OCI-M2 (cell line): ENCODE measurements around the gene MAPK12.
"Not testable (repeated sequence)": the region's sequence is repeated elsewhere in the genome, so short reads cannot be mapped to it uniquely, and the experiment has no call there.

Experiments used
- DNase-seq: peaks from one replicate; lab custom pipeline; 2025; ENCODE audit not compliant: unreplicated experiment; lab: John Stamatoyannopoulos, UW

Gene MAPK12

DNA sequence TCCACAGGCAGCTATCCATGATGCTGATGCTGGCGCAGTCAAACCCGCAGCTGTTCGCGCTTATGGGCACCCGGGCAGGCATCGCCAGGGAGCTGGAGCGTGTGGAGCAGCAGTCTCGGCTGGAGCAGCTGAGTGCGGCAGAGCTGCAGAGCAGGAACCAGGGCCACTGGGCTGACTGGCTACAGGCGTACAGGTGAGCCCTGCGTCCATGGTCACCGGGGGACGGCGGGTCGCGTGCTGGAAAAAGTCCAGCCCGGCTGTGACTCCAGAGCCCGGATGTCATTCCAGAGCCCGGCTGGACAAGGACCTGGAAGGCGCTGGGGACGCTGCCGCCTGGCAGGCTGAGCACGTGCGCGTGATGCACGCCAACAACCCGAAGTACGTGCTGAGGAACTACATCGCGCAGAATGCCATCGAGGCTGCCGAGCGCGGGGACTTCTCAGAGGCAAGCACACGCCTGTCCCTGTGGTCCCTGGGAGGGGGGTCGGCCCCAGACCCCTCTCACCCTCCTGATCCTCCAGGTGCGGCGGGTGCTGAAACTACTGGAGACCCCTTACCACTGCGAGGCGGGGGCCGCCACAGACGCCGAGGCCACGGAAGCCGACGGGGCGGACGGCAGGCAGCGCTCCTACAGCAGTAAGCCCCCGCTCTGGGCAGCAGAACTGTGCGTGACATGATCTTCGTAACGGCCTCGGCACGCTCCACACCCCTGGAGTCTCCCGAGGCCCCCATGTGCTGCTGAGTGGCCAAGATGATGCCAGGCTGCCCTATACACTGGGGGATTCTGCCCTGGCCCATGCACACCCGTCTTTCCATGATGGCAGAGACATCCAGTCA lies 44.6 kb downstream of the MAPK12 start:
- DNase-seq, result no peak

DNA sequence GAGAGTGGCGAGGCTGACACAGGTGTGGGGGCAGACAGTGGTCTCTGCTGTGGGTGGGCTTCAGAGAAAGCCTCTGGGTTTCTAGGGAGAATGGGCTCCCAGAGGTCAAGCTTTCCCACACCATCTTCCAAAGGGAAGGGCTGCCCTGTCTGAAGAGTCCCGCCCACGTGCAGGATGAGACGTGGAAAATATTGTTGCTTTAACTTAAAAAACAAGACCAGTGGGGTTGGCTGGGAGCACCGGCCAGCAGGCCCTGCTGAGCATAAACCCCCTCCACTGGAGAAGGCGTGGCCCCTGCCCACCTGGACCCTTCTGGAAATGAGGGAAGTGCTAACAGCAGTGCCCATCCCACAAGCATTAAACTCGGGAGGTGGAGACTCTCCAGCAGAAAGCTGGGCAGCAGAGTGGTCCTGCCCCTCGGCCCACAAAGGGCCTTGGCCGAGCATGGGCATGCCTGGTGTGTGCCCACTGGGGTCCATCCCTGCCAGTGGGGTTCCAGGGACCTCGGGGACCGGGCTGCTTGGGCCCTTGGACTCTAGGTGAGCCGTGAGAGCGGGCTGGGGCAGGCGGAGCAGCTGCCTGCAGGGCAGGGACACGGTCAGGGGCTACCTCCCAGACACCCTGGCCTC lies 45.3 kb downstream of the MAPK12 start:
- no peak for DNase-seq

DNA sequence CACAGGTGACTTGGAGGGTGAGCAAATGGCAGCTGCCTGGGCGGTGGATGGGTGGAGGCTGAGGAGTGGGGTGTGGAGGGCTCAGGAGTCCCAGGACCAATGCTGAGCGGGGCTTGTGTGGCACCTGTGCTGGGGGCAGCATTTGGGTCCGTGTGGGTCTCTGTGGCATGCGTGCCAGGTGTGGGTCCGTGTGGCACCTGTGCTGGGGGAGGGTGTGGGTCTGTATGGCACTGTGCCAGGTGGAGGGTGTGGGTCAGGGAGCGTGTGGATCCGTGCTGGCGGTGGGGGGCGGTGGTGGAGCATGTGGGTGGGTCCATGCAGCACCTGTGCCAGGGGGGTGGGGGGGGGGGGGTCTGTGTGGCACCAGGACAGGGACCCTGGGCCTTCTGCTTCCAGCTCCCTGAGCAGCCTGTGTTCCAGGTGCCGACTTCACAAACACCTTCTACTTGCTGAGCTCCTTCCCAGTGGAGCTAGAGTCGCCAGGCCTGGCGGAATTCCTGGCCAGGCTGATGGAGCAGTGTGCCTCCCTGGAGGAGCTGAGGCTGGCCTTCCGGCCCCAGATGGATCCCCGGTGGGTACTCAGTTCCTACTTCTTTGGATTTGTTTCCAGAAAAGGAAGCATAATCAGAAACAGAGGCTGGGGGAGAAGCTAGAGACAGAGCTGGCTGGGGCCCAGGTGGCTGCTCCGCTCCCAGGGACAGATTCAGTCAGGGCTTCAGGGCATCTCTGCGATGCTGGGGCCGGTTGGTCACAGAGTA lies 46.0 kb downstream of the MAPK12 start:
- DNase-seq, result no peak

DNA sequence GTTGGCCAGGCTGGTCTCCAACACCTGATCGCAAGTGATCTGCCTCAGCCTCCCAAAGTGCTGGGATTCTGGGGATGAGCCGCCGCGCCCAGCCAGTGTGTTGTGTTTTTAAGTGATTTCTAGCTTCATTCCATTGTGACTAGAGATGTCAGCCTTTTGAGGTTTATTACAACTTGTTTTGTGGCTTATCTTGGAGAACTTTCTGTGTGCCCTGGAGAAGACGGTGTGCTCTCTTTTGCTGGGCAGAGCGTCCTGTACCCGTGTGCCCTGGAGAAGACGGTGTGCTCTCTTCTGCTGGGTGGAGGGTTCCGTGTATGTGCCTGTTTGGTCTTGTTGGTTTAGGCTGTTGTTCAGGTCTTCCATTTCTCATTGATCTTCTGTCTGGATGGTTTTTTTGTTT lies 48.2 kb downstream of the MAPK12 start:
- no peak for DNase-seq

DNA sequence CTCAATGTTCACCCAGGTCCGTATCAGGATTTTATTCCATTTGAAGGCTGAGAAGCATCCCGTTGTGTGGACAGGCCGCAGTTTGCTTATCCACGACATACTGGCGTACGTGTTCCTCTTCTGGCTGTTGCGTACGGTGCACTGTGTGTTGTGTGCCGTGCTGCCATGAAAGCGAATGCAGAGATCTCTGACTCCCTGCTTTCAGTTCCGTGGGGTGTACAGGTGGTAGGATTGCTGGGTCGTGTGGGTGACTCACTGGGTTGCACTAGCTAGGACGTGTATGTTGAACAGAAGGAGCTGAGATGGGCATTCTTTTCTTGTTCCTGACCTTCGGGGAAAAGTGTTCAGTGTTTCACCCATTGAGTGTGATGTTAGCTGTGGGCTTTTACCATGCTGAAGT lies 50.3 kb downstream of the MAPK12 start:
- no peak for DNase-seq

DNA sequence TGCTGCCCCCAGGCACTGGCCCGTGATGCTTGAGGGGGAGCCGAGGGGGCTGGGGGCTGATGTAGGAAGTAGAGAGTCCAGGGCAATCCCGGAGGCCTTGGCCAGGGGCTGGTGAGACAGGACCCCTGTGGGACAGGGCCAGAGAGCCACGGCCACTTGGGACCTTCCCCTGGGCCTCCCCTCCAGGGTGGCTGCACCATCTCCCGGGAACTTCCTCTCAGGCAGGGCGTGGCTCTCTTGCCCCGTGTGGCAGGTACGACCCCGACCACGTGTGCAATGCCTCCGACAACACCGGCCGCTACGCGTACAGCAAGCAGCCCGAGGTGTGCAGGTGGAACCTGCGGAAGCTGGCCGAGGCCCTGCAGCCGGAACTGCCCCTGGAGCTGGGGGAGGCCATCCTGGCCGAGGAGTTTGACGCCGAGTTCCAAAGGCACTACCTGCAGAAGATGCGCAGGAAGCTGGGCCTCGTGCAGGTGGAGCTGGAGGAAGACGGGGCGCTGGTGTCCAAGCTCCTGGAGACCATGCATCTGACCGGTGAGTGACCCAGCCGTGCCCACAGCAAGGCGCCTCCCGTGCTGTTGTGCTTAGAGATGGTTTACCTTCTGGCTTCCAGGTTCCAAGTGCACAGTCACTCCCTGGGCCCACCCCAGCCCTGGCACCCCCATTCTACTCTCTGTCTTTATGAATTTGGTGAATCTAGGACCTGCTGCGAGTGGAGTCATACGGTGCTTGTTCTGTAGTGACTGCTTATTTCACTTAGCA lies 50.9 kb downstream of the MAPK12 start:
- no peak for DNase-seq

DNA sequence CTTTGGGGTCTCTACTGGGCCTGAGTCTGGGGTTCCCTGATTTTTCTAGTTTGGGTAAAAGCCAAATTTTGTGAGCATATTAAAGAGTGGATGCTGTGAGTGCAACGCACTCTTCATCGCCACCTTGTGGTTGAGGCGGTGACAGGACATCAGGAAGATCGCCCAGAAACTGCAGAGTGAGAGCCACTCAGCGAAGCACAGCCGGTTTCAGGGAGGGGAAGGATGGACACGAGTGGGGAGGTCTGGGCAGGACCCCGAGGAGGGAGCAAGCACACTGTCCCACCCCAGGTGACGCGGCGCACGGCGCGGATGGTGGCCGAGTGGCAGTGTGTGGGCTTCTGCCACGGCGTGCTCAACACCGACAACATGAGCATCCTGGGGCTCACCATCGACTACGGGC lies 51.6 kb downstream of the MAPK12 start:
- DNase-seq, result no peak

DNA sequence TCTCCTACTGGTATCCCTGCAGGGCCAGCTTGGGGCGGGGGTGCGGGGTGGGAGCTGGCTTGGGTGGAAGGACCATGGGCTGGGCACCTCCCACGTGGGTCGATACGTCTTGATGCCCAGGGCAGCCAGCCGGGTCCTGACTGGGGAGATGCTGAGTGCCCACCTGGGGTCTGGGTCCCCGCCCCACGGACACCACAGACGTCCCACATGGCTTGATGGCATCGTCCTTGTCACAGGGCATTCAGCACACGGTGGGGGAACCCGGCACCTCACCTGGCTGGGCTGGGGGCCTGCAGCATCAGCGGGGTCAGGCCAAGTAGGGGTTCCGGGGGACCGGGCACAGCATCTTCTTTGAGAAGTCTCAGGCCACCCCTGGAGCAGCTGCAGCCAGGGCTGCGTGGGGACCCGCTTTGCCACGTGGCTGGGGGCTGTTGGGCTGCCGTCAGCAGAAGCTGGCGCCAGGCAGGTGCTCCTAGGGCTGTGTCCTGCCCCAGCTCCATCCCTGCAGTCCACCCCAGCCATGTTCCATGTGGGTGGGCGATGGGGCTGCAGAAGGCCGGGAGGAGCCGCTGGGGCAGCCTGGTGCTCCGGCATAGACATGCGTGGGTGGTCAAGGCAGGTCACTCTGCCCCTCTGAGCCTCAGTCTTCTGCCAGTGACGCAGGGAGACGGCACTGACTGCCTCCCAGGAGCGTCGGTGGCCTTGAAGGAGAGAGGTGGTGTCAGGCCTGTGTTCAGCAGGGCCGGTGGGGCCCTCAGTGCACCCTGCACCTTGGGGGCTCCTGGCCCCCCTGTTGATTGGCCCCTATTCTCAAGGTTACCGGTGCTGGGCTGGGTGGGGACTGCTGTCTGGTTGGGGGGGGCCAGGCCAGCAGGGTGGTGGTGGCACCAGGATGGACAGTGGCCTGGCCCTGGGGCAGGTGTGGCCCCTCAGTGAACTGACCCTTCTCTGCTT lies 52.3 kb downstream of the MAPK12 start:
- DNase-seq, result no peak

DNA sequence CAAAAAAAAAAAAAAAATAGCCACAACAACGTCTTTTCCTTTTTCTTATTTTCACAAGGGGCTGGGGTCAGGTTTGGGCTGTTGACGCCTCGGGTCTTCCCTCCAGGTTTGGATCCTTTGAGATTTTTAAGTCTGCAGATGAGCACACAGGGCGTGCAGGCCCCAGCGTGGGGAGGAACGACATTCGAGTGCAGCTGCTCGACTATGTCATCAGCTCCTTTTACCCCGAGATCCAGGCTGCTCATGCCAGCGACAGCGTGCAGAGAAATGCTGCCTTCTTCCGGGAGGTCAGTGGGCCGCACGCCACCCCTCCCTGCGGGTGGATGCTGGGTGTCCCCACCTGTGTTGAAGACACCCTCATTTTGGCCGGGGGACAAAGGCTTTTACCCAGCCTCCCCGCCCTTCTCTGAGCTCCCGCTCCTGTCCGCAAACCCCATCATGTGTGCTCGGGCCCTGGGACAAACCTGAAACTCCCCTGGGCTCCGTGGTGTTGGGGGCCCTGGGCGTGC lies 53.0 kb downstream of the MAPK12 start:
- DNase-seq, result no peak

DNA sequence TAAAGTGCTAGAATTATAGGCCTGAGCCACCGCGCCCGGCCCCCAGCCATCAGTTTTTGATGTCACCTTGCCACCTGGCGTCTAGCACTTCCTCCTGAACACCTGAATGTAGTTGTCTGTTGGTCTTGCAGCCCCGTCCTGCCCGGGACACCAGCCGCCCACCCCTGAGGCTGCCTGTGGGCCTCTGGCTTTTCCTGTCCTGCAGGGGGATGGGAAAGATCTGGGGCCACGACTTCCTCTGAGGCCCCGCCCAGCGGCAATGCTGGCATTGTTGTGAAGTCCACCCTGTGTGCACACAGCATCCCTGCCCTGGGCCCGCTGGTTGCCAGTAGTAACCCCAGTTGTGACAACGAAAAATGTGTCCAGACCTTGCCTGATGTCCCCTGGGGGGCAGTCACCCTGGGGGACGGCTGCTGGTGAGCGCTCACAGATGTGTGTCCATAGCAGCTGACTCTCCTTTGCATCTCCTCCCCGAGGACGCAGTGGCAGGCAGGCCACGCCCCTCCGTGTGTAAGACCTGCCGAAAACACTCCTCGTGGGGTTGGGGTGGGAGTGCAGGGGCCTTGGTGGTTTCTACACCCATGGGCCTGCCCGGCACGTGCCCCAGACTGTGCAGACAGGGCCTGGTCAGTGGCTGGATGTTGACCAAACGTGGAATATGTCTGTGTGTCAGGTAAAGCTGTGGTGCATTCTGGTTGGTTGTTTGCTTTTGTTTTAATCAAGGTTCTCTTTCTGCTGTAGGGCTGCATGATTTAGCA lies 53.9 kb downstream of the MAPK12 start:
- DNase-seq, result no peak

DNA sequence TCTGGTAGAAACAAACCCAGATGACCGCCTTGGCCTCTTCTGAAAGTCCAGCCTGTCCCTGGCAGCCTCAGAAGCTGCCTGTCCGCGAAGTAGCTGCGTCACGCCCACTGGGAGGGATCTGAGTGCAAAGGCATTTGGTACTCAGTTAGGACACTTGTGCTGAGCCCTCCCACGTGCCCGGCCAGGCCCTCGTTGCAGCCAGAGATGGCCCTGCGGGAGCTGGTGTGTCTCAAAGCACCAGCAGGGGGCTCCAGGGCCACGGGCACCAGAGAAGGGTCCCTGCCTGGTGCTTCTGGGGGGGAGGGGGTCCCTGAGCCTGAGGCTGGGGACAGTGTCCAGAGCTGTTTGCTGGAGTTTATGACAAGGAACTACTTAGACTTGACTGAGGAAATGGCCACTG lies 54.9 kb downstream of the MAPK12 start:
- no peak for DNase-seq

DNA sequence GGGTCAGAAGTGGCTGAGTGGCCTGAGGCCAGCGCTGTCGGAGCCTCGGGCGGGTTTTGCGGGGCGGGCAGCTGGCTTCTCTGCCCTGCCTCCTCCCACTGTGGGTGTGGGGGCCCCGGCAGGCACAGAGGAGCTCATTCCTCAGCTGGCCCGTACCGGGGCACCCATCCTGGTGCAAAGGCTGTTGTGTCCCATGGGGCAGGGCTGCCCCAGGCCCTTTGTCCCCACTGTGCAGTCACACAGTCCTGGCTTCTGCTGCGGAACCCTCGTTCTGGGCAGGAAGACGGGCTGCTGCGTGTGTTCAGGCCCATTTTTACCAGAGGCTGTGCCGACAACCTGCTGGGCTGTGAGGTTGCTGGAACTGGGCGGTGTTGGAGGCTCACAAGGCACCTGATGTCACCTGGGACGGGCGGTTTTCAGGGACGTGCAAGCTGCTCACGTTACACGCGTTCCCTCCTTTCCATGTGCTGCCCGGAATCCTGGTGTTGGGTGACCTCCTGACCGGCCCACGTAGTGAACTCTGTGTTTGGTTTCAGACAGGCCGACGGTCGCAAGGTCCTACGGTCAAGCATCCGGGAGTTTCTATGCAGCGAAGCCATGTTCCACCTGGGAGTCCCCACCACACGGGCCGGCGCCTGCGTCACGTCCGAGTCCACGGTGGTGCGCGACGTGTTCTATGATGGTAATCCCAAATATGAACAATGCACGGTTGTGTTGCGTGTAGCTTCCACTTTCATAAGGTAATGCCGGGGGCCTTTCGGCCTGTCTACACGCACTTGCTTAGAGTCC lies 55.5 kb downstream of the MAPK12 start:
- DNase-seq, result no peak

DNA sequence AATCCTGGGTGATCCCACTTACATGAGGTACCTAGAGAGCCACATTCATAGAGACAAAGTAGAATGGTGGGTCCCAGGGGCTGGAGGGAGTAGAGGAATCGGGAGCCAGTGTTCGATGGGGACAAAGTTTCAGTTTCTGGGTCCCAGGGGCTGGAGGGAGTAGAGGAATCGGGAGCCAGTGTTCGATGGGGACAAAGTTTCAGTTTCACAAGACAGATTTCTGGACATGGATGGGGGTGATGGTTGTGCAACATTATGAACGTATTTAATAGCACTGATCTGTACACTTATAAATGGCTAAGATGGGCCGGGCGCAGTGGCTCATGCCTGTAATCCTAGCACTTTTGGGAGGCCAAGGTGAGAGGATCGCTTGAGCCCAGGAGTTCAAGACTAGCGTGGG lies 56.5 kb downstream of the MAPK12 start:
- DNase-seq, result not testable (repeated sequence)

DNA sequence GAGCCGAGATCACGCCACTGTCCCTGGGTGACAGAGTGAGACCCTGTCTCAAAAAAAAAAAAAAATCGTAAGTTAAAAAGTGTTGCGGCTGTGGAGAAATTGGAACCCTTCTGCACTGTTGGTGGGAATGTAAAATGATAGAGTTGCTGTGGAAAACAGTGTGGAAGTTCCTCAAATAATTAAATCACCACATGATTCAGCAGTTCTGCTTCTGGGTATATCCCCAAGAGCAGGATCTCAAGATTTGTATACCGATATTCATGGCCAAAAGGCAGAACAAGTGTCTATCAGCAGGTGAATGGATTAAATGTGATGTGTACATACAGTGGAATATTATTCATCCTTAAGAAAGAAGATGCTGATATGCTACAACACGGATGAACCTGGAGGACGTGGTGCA lies 56.9 kb downstream of the MAPK12 start:
- DNase-seq, result no peak

DNA sequence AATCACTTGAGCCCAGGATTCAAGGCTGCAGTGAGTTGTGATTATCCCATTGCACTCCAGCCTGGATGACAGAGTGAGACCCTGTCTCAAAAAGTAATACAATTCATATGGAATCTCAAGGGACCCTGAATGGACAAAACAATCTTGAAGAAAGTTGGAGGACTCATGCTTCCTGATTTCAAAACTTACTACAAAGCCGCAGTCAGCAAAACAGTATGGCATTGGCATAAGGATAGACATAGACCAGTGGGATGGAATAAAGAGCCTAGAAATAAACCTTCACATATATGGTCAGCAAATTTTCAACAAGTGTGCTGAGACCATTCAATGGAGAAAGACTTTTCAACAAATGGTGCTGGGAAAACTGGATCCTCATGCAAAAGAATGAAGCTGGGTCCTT lies 58.2 kb downstream of the MAPK12 start:
- no peak for DNase-seq
